Measurements from ENCODE around the gene LRRC26.

Gene LRRC26

DNA sequence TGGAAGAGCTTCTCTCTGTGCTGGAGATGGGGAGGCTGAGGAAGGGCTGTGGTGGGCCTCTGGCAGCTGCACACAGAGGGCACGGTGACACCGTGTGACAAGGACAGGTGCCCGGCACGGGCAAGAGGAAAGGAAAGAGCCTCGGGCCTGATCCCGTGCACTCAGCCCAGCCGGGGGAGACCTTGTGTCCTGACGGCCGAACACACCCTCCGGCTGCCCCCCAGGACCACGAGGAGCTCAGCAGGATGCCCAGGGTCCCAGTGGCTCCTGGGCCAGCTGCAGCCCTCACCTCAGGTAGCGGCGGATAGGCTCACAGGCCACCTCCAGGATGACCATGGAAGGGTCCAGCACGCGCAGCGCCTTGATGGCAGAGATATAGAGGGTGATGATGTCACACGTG lies 13.0 kb upstream of the LRRC26 start:
- Histone ChIP-seq H3K79me2 (ENCODE audit: insufficient read depth, low read depth) (peaks cover 16% of the 10 kb centered on the region), H3K36me3 (ENCODE audit: insufficient read depth) (no peaks in the 10 kb centered on the region), H3K4me1 (ENCODE audit: low read depth, poor library complexity, severe bottlenecking) (peaks cover 12% of the 10 kb centered on the region), H3K4me3 (IDR thresholded peaks at IDR 0.05; ENCODE audit: insufficient read depth, low read depth, low read length) (no peak overlapping the region), H3K9ac (no peak overlapping the region), H4K20me1 (ENCODE audit: insufficient read depth) (no peaks in the 10 kb centered on the region), H3K4me2 (no peak overlapping the region), H3K27me3 (ENCODE audit: insufficient read depth, low read depth) (no peaks in the 10 kb centered on the region), H3K27ac (no peak overlapping the region), H2AFZ (ENCODE audit: low read depth) (no peak overlapping the region)
- TF ChIP-seq, protein P1, sequence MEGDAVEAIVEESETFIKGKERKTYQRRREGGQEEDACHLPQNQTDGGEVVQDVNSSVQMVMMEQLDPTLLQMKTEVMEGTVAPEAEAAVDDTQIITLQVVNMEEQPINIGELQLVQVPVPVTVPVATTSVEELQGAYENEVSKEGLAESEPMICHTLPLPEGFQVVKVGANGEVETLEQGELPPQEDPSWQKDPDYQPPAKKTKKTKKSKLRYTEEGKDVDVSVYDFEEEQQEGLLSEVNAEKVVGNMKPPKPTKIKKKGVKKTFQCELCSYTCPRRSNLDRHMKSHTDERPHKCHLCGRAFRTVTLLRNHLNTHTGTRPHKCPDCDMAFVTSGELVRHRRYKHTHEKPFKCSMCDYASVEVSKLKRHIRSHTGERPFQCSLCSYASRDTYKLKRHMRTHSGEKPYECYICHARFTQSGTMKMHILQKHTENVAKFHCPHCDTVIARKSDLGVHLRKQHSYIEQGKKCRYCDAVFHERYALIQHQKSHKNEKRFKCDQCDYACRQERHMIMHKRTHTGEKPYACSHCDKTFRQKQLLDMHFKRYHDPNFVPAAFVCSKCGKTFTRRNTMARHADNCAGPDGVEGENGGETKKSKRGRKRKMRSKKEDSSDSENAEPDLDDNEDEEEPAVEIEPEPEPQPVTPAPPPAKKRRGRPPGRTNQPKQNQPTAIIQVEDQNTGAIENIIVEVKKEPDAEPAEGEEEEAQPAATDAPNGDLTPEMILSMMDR (conservative IDR thresholded peaks at IDR 0.05; ENCODE audit: low read depth, low read length), result no peak

DNA sequence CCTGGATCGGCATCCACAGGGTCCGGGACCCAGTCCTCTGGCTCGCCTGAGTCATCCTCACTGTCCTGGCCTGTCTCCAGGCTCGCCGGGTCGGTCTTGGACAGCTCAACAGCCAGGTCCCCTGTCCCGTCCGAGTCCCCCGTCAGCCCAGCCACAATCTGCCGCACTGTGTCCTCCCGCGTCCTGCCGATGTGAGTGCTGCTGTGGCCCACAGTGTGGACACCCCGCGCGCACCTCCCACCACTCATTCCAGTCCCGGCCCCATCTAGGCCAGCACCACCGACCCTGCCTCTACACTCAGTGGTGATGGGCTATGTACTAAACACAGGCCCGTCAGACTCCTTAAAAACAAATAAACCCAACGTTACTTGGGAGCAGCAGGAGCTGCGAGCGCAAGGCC lies 11.8 kb upstream of the LRRC26 start:
- no peaks in the 10 kb centered on the region for H3K27me3 ChIP-seq (ENCODE audit: insufficient read depth, low read depth)
- H3K36me3 ChIP-seq (ENCODE audit: insufficient read depth), result no peaks in the 10 kb centered on the region
- H2AFZ ChIP-seq (ENCODE audit: low read depth), result no peak overlapping the region
- peaks cover 3% of the 10 kb centered on the region for H3K4me1 ChIP-seq (ENCODE audit: low read depth, poor library complexity, severe bottlenecking)
- no peak overlapping the region for H3K4me2 ChIP-seq
- TF ChIP-seq, protein P1 (conservative IDR thresholded peaks at IDR 0.05; ENCODE audit: low read depth, low read length), result no peak
- H3K79me2 ChIP-seq (ENCODE audit: insufficient read depth, low read depth), result peaks cover 5% of the 10 kb centered on the region; the same call in 1 of the 2 replicates
- no peaks in the 10 kb centered on the region for H4K20me1 ChIP-seq (ENCODE audit: insufficient read depth)
- no peak overlapping the region for H3K9ac ChIP-seq
- no peak overlapping the region for H3K27ac ChIP-seq
- H3K4me3 ChIP-seq (IDR thresholded peaks at IDR 0.05; ENCODE audit: insufficient read depth, low read depth, low read length), result no peak overlapping the region

DNA sequence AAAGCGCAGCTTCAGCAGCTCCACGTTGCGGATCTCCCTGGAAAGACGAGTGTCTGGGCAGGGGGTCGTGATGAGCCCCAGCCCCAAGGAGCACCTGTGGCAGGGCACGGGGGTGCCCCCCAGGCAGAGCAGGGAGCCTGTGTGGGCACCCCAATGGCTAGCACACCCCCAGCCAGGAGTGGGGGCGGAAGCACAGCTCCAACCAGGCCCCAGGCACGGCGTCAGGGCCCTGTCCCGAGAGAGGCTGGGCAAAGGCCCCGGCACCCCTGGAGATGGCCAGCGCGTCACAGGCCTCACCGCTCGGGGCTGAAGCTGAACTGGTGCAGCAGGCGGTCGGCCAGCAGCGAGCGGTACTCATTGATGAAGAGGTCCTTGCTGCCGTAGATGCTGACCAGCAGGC lies 10.6 kb upstream of the LRRC26 start:
- Histone ChIP-seq H3K4me2 (no peak overlapping the region), H3K4me3 (IDR thresholded peaks at IDR 0.05; ENCODE audit: insufficient read depth, low read depth, low read length) (no peak overlapping the region), H3K4me1 (ENCODE audit: low read depth, poor library complexity, severe bottlenecking) (no peaks in the 10 kb centered on the region), H3K27me3 (ENCODE audit: insufficient read depth, low read depth) (no peaks in the 10 kb centered on the region), H2AFZ (ENCODE audit: low read depth) (no peak overlapping the region), H3K36me3 (ENCODE audit: insufficient read depth) (no peaks in the 10 kb centered on the region), H3K27ac (no peak overlapping the region), H3K79me2 (ENCODE audit: insufficient read depth, low read depth) (no peaks in the 10 kb centered on the region), H4K20me1 (ENCODE audit: insufficient read depth) (no peaks in the 10 kb centered on the region), H3K9ac (no peak overlapping the region)
- TF ChIP-seq, protein P1 (conservative IDR thresholded peaks at IDR 0.05; ENCODE audit: low read depth, low read length), result no peak

DNA sequence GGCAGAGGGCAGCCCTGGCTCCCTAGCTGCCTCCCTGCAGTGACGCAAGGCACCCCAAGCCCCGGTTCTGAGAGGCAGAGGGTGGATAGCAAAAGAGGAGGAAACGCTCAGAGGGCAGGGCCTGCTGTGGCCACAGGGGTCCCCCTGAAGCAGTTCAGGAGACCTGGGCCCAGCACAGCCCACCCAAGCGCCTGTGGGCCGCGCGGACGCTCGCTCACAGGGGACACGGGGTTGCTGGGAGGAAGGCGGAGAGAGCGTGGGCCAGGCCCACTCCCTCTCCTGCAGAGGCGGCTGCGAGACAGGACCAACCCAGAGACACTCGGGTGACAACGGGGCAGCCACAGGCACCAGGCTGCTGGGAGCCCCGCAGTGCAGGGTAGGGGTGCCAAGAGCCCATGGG lies 9.9 kb upstream of the LRRC26 start:
- H3K4me1 ChIP-seq (ENCODE audit: low read depth, poor library complexity, severe bottlenecking), result no peaks in the 10 kb centered on the region
- no peak overlapping the region for H3K4me3 ChIP-seq (IDR thresholded peaks at IDR 0.05; ENCODE audit: insufficient read depth, low read depth, low read length)
- H3K27me3 ChIP-seq (ENCODE audit: insufficient read depth, low read depth), result no peaks in the 10 kb centered on the region
- no peak overlapping the region for H3K9ac ChIP-seq
- H4K20me1 ChIP-seq (ENCODE audit: insufficient read depth), result no peaks in the 10 kb centered on the region
- no peak overlapping the region for H3K4me2 ChIP-seq
- no peak overlapping the region for H2AFZ ChIP-seq (ENCODE audit: low read depth)
- no peaks in the 10 kb centered on the region for H3K36me3 ChIP-seq (ENCODE audit: insufficient read depth)
- no peaks in the 10 kb centered on the region for H3K79me2 ChIP-seq (ENCODE audit: insufficient read depth, low read depth)
- TF ChIP-seq, protein P1 (conservative IDR thresholded peaks at IDR 0.05; ENCODE audit: low read depth, low read length), result no peak
- H3K27ac ChIP-seq, result no peak overlapping the region
